Hippocampal formation (tissue), 2 donors: ENCODE results near the gene ANXA5.

ENCODE experiments used
- DNase-seq, 2 donors: peaks; one replicate each; lab custom pipeline; 2025; lab: John Stamatoyannopoulos, UW

ANXA5 gene

GRCh38 chr4:121642876-121643585 is 53.7 kb downstream of the ANXA5 start:
- no peak for DNase-seq

GRCh38 chr4:121642292-121642691 is 54.5 kb downstream of the ANXA5 start:
- no peak for DNase-seq

GRCh38 chr4:121633653-121634052 is 63.1 kb downstream of the ANXA5 start:
- DNase-seq = no peak

- no peak for DNase-seq
These were observed 64.1 kb downstream of the ANXA5 start for GRCh38 chr4:121632636-121633035.
